Tibial nerve (tissue), 4 donors: Measurements from ENCODE around the gene DVL2. TPM values are rescaled to one million over a fixed set of nuclear protein-coding genes. Genes with fewer than 3 reads are reported as not detected.
A peak's percentile ranks its signal among the peaks of the same experiment; 100 is the strongest.

Source experiments
- DNase-seq, 2 donors: peaks; one replicate each; pipeline ENCODE4 v3.0.0-alpha.2; 2019; ENCODE audit warnings: low spot score in 2 of 2
- H3K27ac ChIP-seq, 4 donors: fragments of 200-600 bp; sonication (generic) in 3 of 4; one replicate each; pipeline ENCODE4 v1.5.1; 2017 to 2019; ENCODE audit warnings: mild to moderate bottlenecking in 1 of 4
- H3K27me3 ChIP-seq, 2 donors: fragments of 200-600 bp; sonication (generic) in 1 of 2; one replicate each; pipeline versions ENCODE4 v1.5.1 to v1.6.0; 2017 to 2019
- H3K36me3 ChIP-seq, 3 donors: fragments of 200-600 bp; sonication (generic); one replicate each; pipeline ENCODE4 v1.5.1; 2018 to 2019
- H3K4me1 ChIP-seq, 4 donors: fragments of 200-600 bp; sonication (generic) in 3 of 4; one replicate each; pipeline ENCODE4 v1.5.1; 2017 to 2019
- H3K4me3 ChIP-seq, 4 donors: fragments of 200-600 bp; sonication (generic) in 3 of 4; one replicate each; pipeline ENCODE4 v1.5.1; 2017 to 2019; ENCODE audit warnings: mild to moderate bottlenecking in 1 of 4, moderate library complexity in 1 of 4
- H3K9me3 ChIP-seq, 4 donors: fragments of 200-600 bp; sonication (generic) in 3 of 4; one replicate each; pipeline ENCODE4 v1.5.1; 2017 to 2019
- EP300 ChIP-seq, 2 donors: sonication (generic); formaldehyde crosslinking; IDR thresholded peaks; one replicate each; pipeline ENCODE4 v1.6.1; 2017; ENCODE audit warnings: antibody characterized with exemption in 2 of 2, mild to moderate bottlenecking in 1 of 2
- POLR2A ChIP-seq, 2 donors: fragments of 450-650 bp; IDR thresholded peaks; one replicate each; pipeline ENCODE4 v1.6.1; 2017; ENCODE audit warnings: antibody characterized with exemption in 2 of 2, mild to moderate bottlenecking in 2 of 2, moderate library complexity in 2 of 2
- WGBS, 2 donors: methylation state at CpG; one replicate each; pipeline ENCODE4 v1.1.5; 2018; 5-methylcytosine and 5-hydroxymethylcytosine counted together
- total RNA-seq, 4 donors: library from RNA; depleted of rRNA; stranded (reverse); fragments of >200 nt; gene quantifications; one replicate each; pipeline ENCODE4 v1.1.0, GENCODE V29; 2016
- TF ChIP-seq, protein P1 (sequence below), 5 experiments: fragments of 200-600 bp in 3 of 5; fragments of 450-650 bp in 2 of 5; sonication (generic) in 3 of 5; IDR thresholded peaks; one replicate each; pipeline ENCODE4 v1.5.1; 2016 to 2019; ENCODE audit warnings: antibody characterized with exemption in 5 of 5, mild to moderate bottlenecking in 3 of 5, moderate library complexity in 2 of 5

The DVL2 gene
- total RNA-seq, 4 donors from 2014 or later: 41.4 to 51.2 (median 46.7) TPM

- Histone ChIP-seq H3K9me3 (no peaks in the 10 kb centered on the region), H3K27me3 (peaks cover 0 to 47% of the 10 kb centered on the region in 2 donors), H3K4me3 (peak overlapping the region in 1 of 4 donors; percentile 41), H3K27ac (peak overlapping the region in 1 of 4 donors; percentile 58), H3K4me1 (peaks cover 0 to 38% (median 13%) of the 10 kb centered on the region in 4 donors), H3K36me3 (peaks cover 0 to 49% (median 0%) of the 10 kb centered on the region in 3 donors)
- WGBS, 2 donors: 77 to 81% methylated on average over 4 of the region's 4 CpGs
- TF ChIP-seq POLR2A (IDR thresholded peaks at IDR 0.05) (no peak), EP300 (IDR thresholded peaks at IDR 0.05) (no peak)
- DNase-seq: no peak
These were observed 25.8 kb upstream of the DVL2 start for GRCh38 chr17:7260151-7260550.

GRCh38 chr17:7259555-7259889 is 25.2 kb upstream of the DVL2 start:
- 95 to 97% methylated on average over 4 to 6 of the region's 6 CpGs for WGBS, 2 donors
- TF ChIP-seq POLR2A (IDR thresholded peaks at IDR 0.05) (no peak), EP300 (IDR thresholded peaks at IDR 0.05) (no peak)
- TF ChIP-seq, protein P1, sequence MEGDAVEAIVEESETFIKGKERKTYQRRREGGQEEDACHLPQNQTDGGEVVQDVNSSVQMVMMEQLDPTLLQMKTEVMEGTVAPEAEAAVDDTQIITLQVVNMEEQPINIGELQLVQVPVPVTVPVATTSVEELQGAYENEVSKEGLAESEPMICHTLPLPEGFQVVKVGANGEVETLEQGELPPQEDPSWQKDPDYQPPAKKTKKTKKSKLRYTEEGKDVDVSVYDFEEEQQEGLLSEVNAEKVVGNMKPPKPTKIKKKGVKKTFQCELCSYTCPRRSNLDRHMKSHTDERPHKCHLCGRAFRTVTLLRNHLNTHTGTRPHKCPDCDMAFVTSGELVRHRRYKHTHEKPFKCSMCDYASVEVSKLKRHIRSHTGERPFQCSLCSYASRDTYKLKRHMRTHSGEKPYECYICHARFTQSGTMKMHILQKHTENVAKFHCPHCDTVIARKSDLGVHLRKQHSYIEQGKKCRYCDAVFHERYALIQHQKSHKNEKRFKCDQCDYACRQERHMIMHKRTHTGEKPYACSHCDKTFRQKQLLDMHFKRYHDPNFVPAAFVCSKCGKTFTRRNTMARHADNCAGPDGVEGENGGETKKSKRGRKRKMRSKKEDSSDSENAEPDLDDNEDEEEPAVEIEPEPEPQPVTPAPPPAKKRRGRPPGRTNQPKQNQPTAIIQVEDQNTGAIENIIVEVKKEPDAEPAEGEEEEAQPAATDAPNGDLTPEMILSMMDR (IDR thresholded peaks at IDR 0.05): no peak

DNA sequence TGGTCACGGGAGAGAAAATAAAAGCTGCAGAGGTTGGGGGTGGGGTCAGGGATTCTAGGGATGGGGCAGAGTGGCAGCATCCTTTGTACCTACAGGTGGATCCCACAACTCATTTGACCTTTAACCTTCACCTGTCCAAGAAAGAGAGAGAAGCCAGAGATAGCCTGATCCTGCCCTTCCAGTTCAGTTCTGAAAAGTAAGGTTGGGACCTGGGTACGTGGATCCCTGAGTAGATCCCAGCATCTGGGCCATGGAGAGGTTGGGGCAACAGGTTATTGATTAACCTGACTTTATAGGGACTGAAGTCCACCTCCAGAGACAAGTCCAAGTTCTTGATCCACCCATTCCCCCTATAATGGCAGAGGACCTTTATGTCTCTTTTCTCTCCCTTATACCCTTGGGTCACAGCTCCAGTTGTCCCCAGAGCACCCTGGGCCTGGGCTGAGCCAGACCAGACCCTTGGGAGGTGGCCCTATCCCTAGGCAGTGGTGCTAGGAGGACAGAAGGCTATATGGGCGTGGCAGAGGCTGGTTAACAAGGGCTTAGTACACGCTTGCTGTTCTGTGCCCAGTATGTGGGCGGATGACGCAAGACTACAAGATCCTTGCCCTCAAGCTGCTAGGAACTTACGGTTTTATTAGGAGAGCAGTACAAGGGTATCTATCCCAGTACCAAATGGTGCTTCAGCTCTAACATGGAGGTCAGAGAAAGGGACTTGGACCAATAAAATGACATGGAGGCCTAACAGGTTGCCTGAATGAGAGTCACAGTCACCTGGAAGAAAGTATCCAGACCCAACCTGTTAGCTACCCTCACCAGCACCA is 24.6 kb upstream of the DVL2 start:
- no peak overlapping the region for H3K27ac ChIP-seq
- TF ChIP-seq, protein P1 (IDR thresholded peaks at IDR 0.05): no peak
- TF ChIP-seq EP300 (IDR thresholded peaks at IDR 0.05): no peak
- TF ChIP-seq POLR2A (IDR thresholded peaks at IDR 0.05): no peak
- no peaks in the 10 kb centered on the region for H3K9me3 ChIP-seq
- H3K27me3 ChIP-seq: peaks cover 0 to 37% of the 10 kb centered on the region in 2 donors
- no peak for DNase-seq
- H3K4me3 ChIP-seq: no peak overlapping the region
- 74 to 78% methylated on average over 7 of the region's 7 CpGs for WGBS, 2 donors
- H3K4me1 ChIP-seq: peaks cover 0 to 40% (median 13%) of the 10 kb centered on the region in 4 donors
- H3K36me3 ChIP-seq: peaks cover 0 to 61% (median 0%) of the 10 kb centered on the region in 3 donors

More at GRCh38 chr17:7259555-7259889, 25.2 kb upstream of the DVL2 start:
- no peaks in the 10 kb centered on the region for H3K9me3 ChIP-seq
- peaks cover 0 to 43% of the 10 kb centered on the region in 2 donors for H3K27me3 ChIP-seq
- no peak overlapping the region for H3K4me3 ChIP-seq
- H3K4me1 ChIP-seq: peaks cover 0 to 38% (median 13%) of the 10 kb centered on the region in 4 donors
- DNase-seq: no peak
- peaks cover 0 to 56% (median 0%) of the 10 kb centered on the region in 3 donors for H3K36me3 ChIP-seq
- no peak overlapping the region for H3K27ac ChIP-seq

DNA sequence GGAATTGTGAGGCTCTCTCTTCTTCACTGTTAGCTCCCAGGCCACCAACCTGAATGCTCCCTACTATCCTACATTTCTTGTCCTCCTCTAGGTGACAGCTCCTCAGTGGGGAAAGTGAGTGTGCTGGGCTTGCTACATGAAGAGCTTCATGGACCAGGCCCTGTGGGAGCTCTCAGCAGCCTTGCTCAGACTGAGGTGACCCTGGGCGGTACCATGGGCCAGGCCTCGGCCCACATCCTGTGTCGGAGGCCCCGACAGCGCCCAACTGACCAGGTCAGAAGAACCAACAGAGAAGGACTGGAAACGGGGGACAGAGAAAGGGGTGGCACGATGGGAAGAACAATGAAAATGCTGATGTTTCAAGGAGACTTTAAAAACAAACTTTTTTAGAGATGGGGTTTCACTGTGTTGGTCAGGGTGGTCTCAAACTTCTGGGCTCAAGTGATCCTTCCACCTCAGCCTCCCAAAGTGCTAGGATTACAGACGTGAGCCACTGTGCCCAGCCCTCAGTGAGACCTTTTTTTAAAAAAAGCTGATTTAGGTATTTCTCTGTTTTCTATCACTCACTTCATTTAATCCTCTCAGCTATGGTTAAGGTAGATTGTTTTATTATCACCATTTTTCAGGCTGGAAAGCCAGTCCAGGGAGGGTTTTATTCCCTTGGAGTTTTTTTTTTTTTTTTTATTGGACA is 22.6 kb upstream of the DVL2 start:
- peaks cover 0 to 65% (median 0%) of the 10 kb centered on the region in 3 donors for H3K36me3 ChIP-seq
- TF ChIP-seq, protein P1 (IDR thresholded peaks at IDR 0.05): no peak
- TF ChIP-seq EP300 (IDR thresholded peaks at IDR 0.05): no peak
- no peak for TF ChIP-seq POLR2A (IDR thresholded peaks at IDR 0.05)
- WGBS, 2 donors: 85 to 88% methylated on average over 8 of the region's 8 CpGs
- peaks cover 0 to 34% (median 19%) of the 10 kb centered on the region in 4 donors for H3K4me1 ChIP-seq
- no peaks in the 10 kb centered on the region for H3K9me3 ChIP-seq
- H3K27me3 ChIP-seq: peaks cover 0 to 17% of the 10 kb centered on the region in 2 donors
- no peak overlapping the region for H3K27ac ChIP-seq
- no peak overlapping the region for H3K4me3 ChIP-seq
- no peak for DNase-seq

DNA sequence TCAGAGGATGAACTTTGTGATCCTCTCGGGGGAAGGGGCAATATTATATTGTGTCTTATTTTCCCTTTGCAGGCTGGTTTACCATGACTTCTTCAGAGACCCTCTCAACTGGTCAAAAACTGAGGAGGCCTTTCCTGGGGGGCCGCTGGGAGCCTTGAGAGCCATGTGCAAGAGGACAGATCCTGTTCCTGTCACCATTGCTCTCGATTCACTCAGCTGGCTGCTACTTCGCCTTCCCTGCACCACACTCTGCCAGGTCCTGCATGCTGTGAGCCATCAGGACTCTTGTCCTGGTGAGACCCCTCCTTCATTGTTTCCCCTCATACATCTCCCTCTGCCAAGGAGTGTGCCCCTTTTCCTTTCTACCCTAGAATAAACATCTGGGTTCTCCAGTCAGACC is 20.2 kb upstream of the DVL2 start:
- no peak for TF ChIP-seq EP300 (IDR thresholded peaks at IDR 0.05)
- TF ChIP-seq, protein P1 (IDR thresholded peaks at IDR 0.05): no peak
- TF ChIP-seq POLR2A (IDR thresholded peaks at IDR 0.05): no peak
- H3K27me3 ChIP-seq: no peaks in the 10 kb centered on the region
- no peak overlapping the region for H3K4me3 ChIP-seq
- peaks cover 0 to 59% (median 0%) of the 10 kb centered on the region in 3 donors for H3K36me3 ChIP-seq
- no peak for DNase-seq
- 89 to 92% methylated on average over 4 of the region's 4 CpGs for WGBS, 2 donors
- no peak overlapping the region for H3K27ac ChIP-seq
- peaks cover 0 to 34% (median 22%) of the 10 kb centered on the region in 4 donors for H3K4me1 ChIP-seq
- no peaks in the 10 kb centered on the region for H3K9me3 ChIP-seq
